Measurements from ENCODE around the gene PTGES.
"Not testable (repeated sequence)": the region's sequence is repeated elsewhere in the genome, so short reads cannot be mapped to it uniquely, and the experiment has no call there.

Gene PTGES

GRCh38 chr9:129755151-129755550, 2.3 kb upstream of the PTGES start:
- Histone ChIP-seq H3K27me3 (peaks cover 27% of the 10 kb centered on the region), H3K4me1 (ENCODE audit: control insufficient read depth in 1 of 2, insufficient read depth in 1 of 2, low read depth in 1 of 2, low read length in 1 of 2) (peaks cover 33% of the 10 kb centered on the region in 2 experiments), H3K27ac (no peak overlapping the region), H3K36me3 (peaks cover 24% of the 10 kb centered on the region), H3K9me3 (no peaks in the 10 kb centered on the region), H3K4me3 (ENCODE audit: low read depth in 1 of 2, low read length in 1 of 2) (no peak overlapping the region)
- TF ChIP-seq, protein P1, sequence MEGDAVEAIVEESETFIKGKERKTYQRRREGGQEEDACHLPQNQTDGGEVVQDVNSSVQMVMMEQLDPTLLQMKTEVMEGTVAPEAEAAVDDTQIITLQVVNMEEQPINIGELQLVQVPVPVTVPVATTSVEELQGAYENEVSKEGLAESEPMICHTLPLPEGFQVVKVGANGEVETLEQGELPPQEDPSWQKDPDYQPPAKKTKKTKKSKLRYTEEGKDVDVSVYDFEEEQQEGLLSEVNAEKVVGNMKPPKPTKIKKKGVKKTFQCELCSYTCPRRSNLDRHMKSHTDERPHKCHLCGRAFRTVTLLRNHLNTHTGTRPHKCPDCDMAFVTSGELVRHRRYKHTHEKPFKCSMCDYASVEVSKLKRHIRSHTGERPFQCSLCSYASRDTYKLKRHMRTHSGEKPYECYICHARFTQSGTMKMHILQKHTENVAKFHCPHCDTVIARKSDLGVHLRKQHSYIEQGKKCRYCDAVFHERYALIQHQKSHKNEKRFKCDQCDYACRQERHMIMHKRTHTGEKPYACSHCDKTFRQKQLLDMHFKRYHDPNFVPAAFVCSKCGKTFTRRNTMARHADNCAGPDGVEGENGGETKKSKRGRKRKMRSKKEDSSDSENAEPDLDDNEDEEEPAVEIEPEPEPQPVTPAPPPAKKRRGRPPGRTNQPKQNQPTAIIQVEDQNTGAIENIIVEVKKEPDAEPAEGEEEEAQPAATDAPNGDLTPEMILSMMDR (IDR thresholded peaks at IDR 0.05) = no peak

DNA sequence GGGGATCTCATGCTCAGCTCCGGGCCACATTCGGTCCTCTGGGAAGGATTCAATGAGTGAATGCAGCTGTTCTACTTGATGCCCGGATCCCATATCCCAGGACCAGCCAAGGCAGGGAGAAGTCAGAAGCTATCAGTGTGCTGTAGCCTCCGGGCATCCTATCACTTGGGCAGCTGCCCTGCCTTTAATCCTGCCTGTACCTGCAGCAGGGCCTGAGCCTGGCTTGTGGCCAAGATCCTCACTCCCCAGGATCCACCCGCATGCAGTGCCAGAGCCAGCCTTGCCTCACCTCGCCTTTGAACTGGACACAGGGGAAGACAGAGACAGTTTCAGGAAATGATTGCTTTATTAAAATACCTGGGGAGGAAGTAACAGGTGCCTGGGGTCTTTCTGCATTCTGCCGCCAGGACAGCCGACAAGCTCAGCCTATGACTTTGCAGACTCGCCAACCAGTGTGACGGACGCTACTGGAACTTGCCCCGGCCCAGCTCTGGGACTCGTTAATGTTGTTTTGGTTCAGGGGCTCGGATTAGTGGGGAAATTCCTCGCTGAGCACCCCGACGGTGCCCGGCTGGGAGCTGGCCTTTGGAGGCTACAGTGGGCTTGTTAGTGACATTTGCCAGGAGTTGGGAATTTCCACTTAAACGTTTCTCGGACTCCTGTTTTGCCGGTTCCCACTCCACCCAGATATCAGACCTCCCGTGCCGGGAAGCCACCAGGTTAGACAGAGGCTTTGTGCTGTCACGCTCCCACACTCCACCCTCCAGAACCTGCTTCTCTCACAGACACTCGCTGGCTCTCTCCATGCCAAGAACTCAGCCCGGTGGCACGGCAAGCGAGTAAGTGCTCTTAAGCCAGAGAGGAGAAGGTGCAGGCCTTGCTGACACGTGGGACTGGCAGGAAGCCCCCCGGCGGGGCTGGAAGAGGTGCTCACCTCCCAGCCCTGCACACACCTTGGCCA, 721 bp downstream of the PTGES start:
- Histone ChIP-seq H3K4me3 (ENCODE audit: low read depth in 1 of 2, low read length in 1 of 2) (no peak overlapping the region), H3K4me1 (ENCODE audit: control insufficient read depth in 1 of 2, insufficient read depth in 1 of 2, low read depth in 1 of 2, low read length in 1 of 2) (peaks cover 21 to 23% of the 10 kb centered on the region in 2 experiments), H3K27me3 (peaks cover 27% of the 10 kb centered on the region), H3K36me3 (peaks cover 47% of the 10 kb centered on the region), H3K9me3 (no peaks in the 10 kb centered on the region), H3K27ac (no peak overlapping the region)
- TF ChIP-seq, protein P1 (IDR thresholded peaks at IDR 0.05) = no peak

DNA sequence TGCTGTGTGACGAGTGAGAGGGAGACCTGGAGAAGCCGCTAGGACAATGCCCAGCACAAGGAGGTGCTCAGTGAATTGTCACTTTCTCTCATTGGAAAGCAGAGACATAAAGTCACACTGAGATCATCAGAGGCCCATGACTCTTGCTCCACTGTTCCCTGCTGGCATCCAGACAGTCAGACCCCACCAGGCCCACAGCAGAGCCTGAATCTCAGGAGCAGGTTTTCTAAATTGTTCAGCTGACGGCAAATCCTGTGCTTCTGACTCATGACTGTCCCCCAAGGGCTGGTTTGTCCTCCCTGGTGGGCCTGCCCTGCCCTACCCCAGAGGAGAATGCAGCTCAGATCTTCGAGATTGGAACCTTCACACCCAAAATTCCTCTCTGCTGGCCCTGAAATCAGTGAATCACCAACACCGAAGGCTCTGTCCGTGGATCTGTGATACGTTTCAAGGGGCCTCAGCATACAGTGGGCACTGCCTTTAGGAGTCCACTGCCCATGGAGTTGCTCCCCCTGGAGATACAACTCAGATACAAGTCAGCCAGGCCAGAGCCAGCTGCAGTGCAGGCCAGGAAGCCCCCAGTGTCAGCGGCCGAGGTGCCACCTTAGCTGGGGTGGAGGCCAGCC, 2.7 kb downstream of the PTGES start:
- TF ChIP-seq, protein P1 (IDR thresholded peaks at IDR 0.05) = no peak
- peaks cover 27% of the 10 kb centered on the region for H3K27me3 ChIP-seq
- H3K27ac ChIP-seq = no peak overlapping the region
- H3K4me1 ChIP-seq (ENCODE audit: control insufficient read depth in 1 of 2, insufficient read depth in 1 of 2, low read depth in 1 of 2, low read length in 1 of 2) = peaks cover 13 to 17% of the 10 kb centered on the region in 2 experiments
- peaks cover 64% of the 10 kb centered on the region for H3K36me3 ChIP-seq
- no peak overlapping the region for H3K4me3 ChIP-seq (ENCODE audit: low read depth in 1 of 2, low read length in 1 of 2)
- H3K9me3 ChIP-seq = no peaks in the 10 kb centered on the region

DNA sequence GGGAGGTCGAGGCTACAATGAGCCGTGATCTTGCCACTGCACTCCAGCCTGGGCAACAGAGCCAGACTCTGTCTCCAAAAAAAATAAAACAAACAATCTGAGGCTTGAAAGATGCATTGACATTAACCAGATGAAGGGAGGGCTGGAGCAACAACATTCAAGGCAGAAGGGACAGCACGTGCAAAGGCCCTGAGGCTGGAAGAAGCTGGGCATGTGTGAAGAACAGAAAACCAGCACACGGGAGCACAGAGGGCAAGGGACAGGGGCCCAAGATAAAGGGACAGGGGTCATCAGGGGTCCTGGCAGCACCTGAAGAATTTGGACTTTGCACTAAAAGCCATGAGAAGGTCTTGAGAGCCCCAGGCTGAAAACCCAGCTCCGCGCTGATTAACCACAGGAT, 3.3 kb downstream of the PTGES start:
- TF ChIP-seq, protein P1 (IDR thresholded peaks at IDR 0.05) = no peak
- H3K27ac ChIP-seq = no peak overlapping the region
- no peaks in the 10 kb centered on the region for H3K9me3 ChIP-seq

GRCh38 chr9:129749052-129749451, 3.8 kb downstream of the PTGES start:
- not testable (repeated sequence) for H3K4me3 ChIP-seq (ENCODE audit: low read depth in 1 of 2, low read length in 1 of 2); H3K27ac ChIP-seq

More for the DNA sequence above, 3.3 kb downstream of the PTGES start:
- H3K36me3 ChIP-seq = peaks cover 67% of the 10 kb centered on the region
- peaks cover 13 to 17% of the 10 kb centered on the region in 2 experiments for H3K4me1 ChIP-seq (ENCODE audit: control insufficient read depth in 1 of 2, insufficient read depth in 1 of 2, low read depth in 1 of 2, low read length in 1 of 2)
- H3K4me3 ChIP-seq (ENCODE audit: low read depth in 1 of 2, low read length in 1 of 2) = no peak overlapping the region
- H3K27me3 ChIP-seq = peaks cover 27% of the 10 kb centered on the region

DNA sequence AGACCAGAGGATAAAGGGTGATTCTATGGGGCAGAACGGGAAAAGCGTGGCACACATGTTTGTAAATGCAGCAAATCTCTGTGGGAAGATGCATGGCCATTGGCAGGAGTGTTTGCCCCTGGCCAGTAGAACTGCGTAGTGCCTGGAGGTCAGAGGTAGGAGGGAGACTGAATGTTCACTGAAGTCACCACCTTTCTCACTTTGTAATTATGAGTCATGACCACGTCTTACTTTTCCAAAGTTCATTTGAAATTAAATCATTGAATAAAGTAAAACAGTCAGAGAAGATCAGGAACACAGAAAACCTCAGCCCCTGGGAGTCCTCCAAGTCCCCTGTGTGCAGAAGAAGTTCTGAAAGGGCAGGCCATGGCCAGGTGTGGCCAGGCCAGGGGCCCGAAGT, 4.6 kb downstream of the PTGES start:
- no peak overlapping the region for H3K27ac ChIP-seq
- H3K4me3 ChIP-seq (ENCODE audit: low read depth in 1 of 2, low read length in 1 of 2) = no peak overlapping the region
- H3K4me1 ChIP-seq (ENCODE audit: control insufficient read depth in 1 of 2, insufficient read depth in 1 of 2, low read depth in 1 of 2, low read length in 1 of 2) = peaks cover 13 to 17% of the 10 kb centered on the region in 2 experiments
- H3K27me3 ChIP-seq = peaks cover 16% of the 10 kb centered on the region
- TF ChIP-seq, protein P1 (IDR thresholded peaks at IDR 0.05) = no peak
- H3K36me3 ChIP-seq = peaks cover 78% of the 10 kb centered on the region
- H3K9me3 ChIP-seq = no peaks in the 10 kb centered on the region

More at GRCh38 chr9:129749052-129749451, 3.8 kb downstream of the PTGES start:
- H3K27me3 ChIP-seq = peaks cover 22% of the 10 kb centered on the region
- H3K9me3 ChIP-seq = not testable (repeated sequence)
- H3K4me1 ChIP-seq (ENCODE audit: control insufficient read depth in 1 of 2, insufficient read depth in 1 of 2, low read depth in 1 of 2, low read length in 1 of 2) = peaks cover 13 to 17% of the 10 kb centered on the region in 2 experiments
- peaks cover 70% of the 10 kb centered on the region for H3K36me3 ChIP-seq
